ENCODE data around the gene APOL1. TPM values are rescaled to one million over a fixed set of nuclear protein-coding genes. Genes with fewer than 3 reads are reported as not detected.

The APOL1 gene
- total and polyA plus RNA-seq, 2 of the 13 experiments (the other 11 are each of a cell fraction or from before 2014, with no cell fraction given) = 20.3 to 75.0 TPM

- peak; percentile 56; the same call in 1 of the 2 replicates for TF ChIP-seq FOXA1 (IDR thresholded peaks at IDR 0.05)
- TF ChIP-seq FOXA1 (CRISPR knock-in tag; IDR thresholded peaks at IDR 0.05) = peak; percentile 92
- TF ChIP-seq ZNF792 (CRISPR knock-in tag; IDR thresholded peaks at IDR 0.05) = 0 out of 2 replicates have a peak, but pooled peaks have one; percentile 52
- TF ChIP-seq, protein P1, sequence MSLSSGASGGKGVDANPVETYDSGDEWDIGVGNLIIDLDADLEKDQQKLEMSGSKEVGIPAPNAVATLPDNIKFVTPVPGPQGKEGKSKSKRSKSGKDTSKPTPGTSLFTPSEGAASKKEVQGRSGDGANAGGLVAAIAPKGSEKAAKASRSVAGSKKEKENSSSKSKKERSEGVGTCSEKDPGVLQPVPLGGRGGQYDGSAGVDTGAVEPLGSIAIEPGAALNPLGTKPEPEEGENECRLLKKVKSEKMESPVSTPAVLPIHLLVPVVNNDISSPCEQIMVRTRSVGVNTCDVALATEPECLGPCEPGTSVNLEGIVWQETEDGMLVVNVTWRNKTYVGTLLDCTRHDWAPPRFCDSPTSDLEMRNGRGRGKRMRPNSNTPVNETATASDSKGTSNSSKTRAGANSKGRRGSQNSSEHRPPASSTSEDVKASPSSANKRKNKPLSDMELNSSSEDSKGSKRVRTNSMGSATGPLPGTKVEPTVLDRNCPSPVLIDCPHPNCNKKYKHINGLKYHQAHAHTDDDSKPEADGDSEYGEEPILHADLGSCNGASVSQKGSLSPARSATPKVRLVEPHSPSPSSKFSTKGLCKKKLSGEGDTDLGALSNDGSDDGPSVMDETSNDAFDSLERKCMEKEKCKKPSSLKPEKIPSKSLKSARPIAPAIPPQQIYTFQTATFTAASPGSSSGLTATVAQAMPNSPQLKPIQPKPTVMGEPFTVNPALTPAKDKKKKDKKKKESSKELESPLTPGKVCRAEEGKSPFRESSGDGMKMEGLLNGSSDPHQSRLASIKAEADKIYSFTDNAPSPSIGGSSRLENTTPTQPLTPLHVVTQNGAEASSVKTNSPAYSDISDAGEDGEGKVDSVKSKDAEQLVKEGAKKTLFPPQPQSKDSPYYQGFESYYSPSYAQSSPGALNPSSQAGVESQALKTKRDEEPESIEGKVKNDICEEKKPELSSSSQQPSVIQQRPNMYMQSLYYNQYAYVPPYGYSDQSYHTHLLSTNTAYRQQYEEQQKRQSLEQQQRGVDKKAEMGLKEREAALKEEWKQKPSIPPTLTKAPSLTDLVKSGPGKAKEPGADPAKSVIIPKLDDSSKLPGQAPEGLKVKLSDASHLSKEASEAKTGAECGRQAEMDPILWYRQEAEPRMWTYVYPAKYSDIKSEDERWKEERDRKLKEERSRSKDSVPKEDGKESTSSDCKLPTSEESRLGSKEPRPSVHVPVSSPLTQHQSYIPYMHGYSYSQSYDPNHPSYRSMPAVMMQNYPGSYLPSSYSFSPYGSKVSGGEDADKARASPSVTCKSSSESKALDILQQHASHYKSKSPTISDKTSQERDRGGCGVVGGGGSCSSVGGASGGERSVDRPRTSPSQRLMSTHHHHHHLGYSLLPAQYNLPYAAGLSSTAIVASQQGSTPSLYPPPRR (CRISPR knock-in tag; IDR thresholded peaks at IDR 0.05; ENCODE audit: borderline replicate concordance) = peak; percentile 44; the same call in 1 of the 2 replicates
- TF ChIP-seq DPF2 (CRISPR knock-in tag; IDR thresholded peaks at IDR 0.05; ENCODE audit: borderline replicate concordance, low read depth) = peak; percentile 97
- TF ChIP-seq, protein P2, sequence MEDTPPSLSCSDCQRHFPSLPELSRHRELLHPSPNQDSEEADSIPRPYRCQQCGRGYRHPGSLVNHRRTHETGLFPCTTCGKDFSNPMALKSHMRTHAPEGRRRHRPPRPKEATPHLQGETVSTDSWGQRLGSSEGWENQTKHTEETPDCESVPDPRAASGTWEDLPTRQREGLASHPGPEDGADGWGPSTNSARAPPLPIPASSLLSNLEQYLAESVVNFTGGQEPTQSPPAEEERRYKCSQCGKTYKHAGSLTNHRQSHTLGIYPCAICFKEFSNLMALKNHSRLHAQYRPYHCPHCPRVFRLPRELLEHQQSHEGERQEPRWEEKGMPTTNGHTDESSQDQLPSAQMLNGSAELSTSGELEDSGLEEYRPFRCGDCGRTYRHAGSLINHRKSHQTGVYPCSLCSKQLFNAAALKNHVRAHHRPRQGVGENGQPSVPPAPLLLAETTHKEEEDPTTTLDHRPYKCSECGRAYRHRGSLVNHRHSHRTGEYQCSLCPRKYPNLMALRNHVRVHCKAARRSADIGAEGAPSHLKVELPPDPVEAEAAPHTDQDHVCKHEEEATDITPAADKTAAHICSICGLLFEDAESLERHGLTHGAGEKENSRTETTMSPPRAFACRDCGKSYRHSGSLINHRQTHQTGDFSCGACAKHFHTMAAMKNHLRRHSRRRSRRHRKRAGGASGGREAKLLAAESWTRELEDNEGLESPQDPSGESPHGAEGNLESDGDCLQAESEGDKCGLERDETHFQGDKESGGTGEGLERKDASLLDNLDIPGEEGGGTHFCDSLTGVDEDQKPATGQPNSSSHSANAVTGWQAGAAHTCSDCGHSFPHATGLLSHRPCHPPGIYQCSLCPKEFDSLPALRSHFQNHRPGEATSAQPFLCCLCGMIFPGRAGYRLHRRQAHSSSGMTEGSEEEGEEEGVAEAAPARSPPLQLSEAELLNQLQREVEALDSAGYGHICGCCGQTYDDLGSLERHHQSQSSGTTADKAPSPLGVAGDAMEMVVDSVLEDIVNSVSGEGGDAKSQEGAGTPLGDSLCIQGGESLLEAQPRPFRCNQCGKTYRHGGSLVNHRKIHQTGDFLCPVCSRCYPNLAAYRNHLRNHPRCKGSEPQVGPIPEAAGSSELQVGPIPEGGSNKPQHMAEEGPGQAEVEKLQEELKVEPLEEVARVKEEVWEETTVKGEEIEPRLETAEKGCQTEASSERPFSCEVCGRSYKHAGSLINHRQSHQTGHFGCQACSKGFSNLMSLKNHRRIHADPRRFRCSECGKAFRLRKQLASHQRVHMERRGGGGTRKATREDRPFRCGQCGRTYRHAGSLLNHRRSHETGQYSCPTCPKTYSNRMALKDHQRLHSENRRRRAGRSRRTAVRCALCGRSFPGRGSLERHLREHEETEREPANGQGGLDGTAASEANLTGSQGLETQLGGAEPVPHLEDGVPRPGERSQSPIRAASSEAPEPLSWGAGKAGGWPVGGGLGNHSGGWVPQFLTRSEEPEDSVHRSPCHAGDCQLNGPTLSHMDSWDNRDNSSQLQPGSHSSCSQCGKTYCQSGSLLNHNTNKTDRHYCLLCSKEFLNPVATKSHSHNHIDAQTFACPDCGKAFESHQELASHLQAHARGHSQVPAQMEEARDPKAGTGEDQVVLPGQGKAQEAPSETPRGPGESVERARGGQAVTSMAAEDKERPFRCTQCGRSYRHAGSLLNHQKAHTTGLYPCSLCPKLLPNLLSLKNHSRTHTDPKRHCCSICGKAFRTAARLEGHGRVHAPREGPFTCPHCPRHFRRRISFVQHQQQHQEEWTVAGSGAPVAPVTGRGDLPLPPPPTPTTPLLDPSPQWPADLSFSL (CRISPR knock-in tag; IDR thresholded peaks at IDR 0.05) = no peak
- TF ChIP-seq MEIS2 (CRISPR knock-in tag; IDR thresholded peaks at IDR 0.05) = peak; percentile 84
- TF ChIP-seq, protein P3, sequence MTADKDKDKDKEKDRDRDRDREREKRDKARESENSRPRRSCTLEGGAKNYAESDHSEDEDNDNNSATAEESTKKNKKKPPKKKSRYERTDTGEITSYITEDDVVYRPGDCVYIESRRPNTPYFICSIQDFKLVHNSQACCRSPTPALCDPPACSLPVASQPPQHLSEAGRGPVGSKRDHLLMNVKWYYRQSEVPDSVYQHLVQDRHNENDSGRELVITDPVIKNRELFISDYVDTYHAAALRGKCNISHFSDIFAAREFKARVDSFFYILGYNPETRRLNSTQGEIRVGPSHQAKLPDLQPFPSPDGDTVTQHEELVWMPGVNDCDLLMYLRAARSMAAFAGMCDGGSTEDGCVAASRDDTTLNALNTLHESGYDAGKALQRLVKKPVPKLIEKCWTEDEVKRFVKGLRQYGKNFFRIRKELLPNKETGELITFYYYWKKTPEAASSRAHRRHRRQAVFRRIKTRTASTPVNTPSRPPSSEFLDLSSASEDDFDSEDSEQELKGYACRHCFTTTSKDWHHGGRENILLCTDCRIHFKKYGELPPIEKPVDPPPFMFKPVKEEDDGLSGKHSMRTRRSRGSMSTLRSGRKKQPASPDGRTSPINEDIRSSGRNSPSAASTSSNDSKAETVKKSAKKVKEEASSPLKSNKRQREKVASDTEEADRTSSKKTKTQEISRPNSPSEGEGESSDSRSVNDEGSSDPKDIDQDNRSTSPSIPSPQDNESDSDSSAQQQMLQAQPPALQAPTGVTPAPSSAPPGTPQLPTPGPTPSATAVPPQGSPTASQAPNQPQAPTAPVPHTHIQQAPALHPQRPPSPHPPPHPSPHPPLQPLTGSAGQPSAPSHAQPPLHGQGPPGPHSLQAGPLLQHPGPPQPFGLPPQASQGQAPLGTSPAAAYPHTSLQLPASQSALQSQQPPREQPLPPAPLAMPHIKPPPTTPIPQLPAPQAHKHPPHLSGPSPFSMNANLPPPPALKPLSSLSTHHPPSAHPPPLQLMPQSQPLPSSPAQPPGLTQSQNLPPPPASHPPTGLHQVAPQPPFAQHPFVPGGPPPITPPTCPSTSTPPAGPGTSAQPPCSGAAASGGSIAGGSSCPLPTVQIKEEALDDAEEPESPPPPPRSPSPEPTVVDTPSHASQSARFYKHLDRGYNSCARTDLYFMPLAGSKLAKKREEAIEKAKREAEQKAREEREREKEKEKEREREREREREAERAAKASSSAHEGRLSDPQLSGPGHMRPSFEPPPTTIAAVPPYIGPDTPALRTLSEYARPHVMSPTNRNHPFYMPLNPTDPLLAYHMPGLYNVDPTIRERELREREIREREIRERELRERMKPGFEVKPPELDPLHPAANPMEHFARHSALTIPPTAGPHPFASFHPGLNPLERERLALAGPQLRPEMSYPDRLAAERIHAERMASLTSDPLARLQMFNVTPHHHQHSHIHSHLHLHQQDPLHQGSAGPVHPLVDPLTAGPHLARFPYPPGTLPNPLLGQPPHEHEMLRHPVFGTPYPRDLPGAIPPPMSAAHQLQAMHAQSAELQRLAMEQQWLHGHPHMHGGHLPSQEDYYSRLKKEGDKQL (CRISPR knock-in tag; IDR thresholded peaks at IDR 0.05; ENCODE audit: low read depth) = 0 out of 2 replicates have a peak, but pooled peaks have one; percentile 44
- no peak for TF ChIP-seq NFIB (CRISPR knock-in tag; IDR thresholded peaks at IDR 0.05; ENCODE audit: borderline replicate concordance)
- TF ChIP-seq, protein P4, sequence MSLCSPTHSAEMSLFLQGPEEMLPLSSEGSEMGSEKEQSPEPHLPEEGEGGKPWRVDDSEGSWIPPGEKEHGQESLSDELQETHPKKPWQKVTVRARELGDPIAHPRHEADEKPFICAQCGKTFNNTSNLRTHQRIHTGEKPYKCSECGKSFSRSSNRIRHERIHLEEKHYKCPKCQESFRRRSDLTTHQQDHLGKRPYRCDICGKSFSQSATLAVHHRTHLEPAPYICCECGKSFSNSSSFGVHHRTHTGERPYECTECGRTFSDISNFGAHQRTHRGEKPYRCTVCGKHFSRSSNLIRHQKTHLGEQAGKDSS (CRISPR knock-in tag; IDR thresholded peaks at IDR 0.05; ENCODE audit: borderline replicate concordance, low read depth) = no peak
- no peak for TF ChIP-seq SUZ12 (IDR thresholded peaks at IDR 0.05; ENCODE audit: low read depth, low read length)
These were observed 26.3 kb downstream of the APOL1 start (continued) for GRCh38 chr22:36279219-36279666.
